ENCODE results near the gene USP5. TPM values are rescaled to one million over a fixed set of nuclear protein-coding genes. Genes with fewer than 3 reads are reported as not detected.

The USP5 gene
- total and polyA plus RNA-seq, 2 of the 8 experiments (the other 6 are each of a cell fraction or from before 2014, with no cell fraction given), result 66.5 to 148 TPM

GRCh38 chr12:6883683-6884082 lies 31.7 kb downstream of the USP5 start:
- peaks cover 2 to 8% (median 5%) of the 10 kb centered on the region in 4 experiments; a peak in 5 of 7 replicates for H3K4me1 ChIP-seq (replicated peaks in 1 of 4; ENCODE audit: control insufficient read depth in 3 of 4, insufficient read depth in 4 of 4, low read length in 3 of 4)
- no peaks in the 10 kb centered on the region for H3K79me1 ChIP-seq (ENCODE audit: low read depth, low read length)
- H3K4ac ChIP-seq (replicated peaks; ENCODE audit: insufficient read length, low read depth, low read length), result peak overlapping the region; percentile 96
- 90% methylated on average over 11 of the region's 11 CpGs; no CpG with 5 or more reads in 1 of the 2 experiments for WGBS, 2 experiments (ENCODE audit: extremely low coverage in 1 of 2, insufficient coverage in 1 of 2, insufficient read length in 1 of 2, insufficient replicate concordance in 2 of 2, low coverage in 1 of 2, low lambda C conversion rate in 2 of 2, missing lambda C conversion rate in 1 of 2)
- CTCF ChIA-PET (ENCODE audit: partially characterized antibody), result interaction anchor here (2.0 to 3.1 kb wide), 3 partner anchors 11 to 41 kb away, joined by 4 to 18 read pairs (median 9); partner anchors contain the start of gene SPSB2
- no peaks in the 10 kb centered on the region for H4K20me1 ChIP-seq (replicated peaks in 1 of 2; ENCODE audit: control insufficient read depth in 1 of 2, insufficient read depth in 2 of 2, low read length in 2 of 2)
- POLR2A ChIA-PET (ENCODE audit: partially characterized antibody), result interaction anchor here (0.6 to 5.7 kb wide), 7 partner anchors 11 to 60 kb away, joined by 3 to 50 read pairs (median 7); partner anchors contain the start of genes C12orf57, CDCA3, RNU7-1 and SPSB2
- FAIRE-seq (no peak), DNase-seq (ENCODE audit: low read depth in 1 of 2, low spot score in 2 of 2) (no peak)
- no peak overlapping the region for H3K4me2 ChIP-seq (ENCODE audit: insufficient read depth in 1 of 2, low read depth in 2 of 2, low read length in 2 of 2)
- H2AFZ ChIP-seq (ENCODE audit: low read length), result no peak overlapping the region
- no peaks in the 10 kb centered on the region for H3K23me2 ChIP-seq (ENCODE audit: low read depth, low read length)
- H3K27me3 ChIP-seq (replicated peaks in 1 of 4; ENCODE audit: control insufficient read depth in 3 of 4, extremely low read depth in 1 of 4, insufficient read depth in 3 of 4, low read length in 3 of 4), result no peaks in the 10 kb centered on the region
- no peaks in the 10 kb centered on the region for H3K79me2 ChIP-seq (ENCODE audit: control insufficient read depth in 1 of 2, insufficient read depth in 2 of 2, low read length in 2 of 2)
- no peak overlapping the region for H3K18ac ChIP-seq (ENCODE audit: extremely low read depth, low read length)
- H3K9ac ChIP-seq (replicated peaks in 1 of 4; ENCODE audit: extremely low read depth in 1 of 4, low read depth in 3 of 4, low read length in 3 of 4), result no peak overlapping the region
- H4K8ac ChIP-seq (ENCODE audit: extremely low read depth, insufficient read depth, low read length), result no peak overlapping the region
- H4K5ac ChIP-seq (ENCODE audit: insufficient read length, low read depth, low read length), result no peak overlapping the region
- TF ChIP-seq SIX5 (IDR thresholded peaks at IDR 0.05; ENCODE audit: low read depth, low read length) (no peak), MAFK (IDR thresholded peaks at IDR 0.05; ENCODE audit: low read depth, low read length) (no peak), GABPA (IDR thresholded peaks at IDR 0.05; ENCODE audit: borderline replicate concordance, insufficient read depth, low read length) (no peak), GTF2F1 (IDR thresholded peaks at IDR 0.05; ENCODE audit: borderline replicate concordance, low read depth, low read length) (no peak)
- H3K27ac ChIP-seq (ENCODE audit: low read depth, low read length), result no peak overlapping the region
- H3K14ac ChIP-seq (ENCODE audit: insufficient read length), result no peak overlapping the region
- H2BK12ac ChIP-seq (ENCODE audit: low read depth, low read length), result peak overlapping the region; percentile 94; the same call in 1 of the 2 replicates
- peak overlapping the region; percentile 95 for H4K91ac ChIP-seq (replicated peaks; ENCODE audit: insufficient read length, low read length)
- peaks cover 0 to 20% (median 1%) of the 10 kb centered on the region in 4 experiments; a peak in 4 of 8 replicates for H3K36me3 ChIP-seq (ENCODE audit: control insufficient read depth in 2 of 4, insufficient read depth in 4 of 4, low read length in 3 of 4)
- H2BK5ac ChIP-seq (ENCODE audit: low read depth, low read length), result peak overlapping the region; percentile 15
- no peaks in the 10 kb centered on the region for H3K9me3 ChIP-seq (ENCODE audit: insufficient read depth in 2 of 2, low read depth in 1 of 2, low read length in 1 of 2)
- H2BK20ac ChIP-seq (ENCODE audit: low read length), result peak overlapping the region; percentile 95; the same call in 1 of the 2 replicates
- no peak overlapping the region for H2AK5ac ChIP-seq (ENCODE audit: low read depth, low read length)
- no peak overlapping the region for H3K23ac ChIP-seq (ENCODE audit: insufficient read length)
- H2BK120ac ChIP-seq (replicated peaks; ENCODE audit: low read depth, low read length), result peak overlapping the region; percentile 56
- peak overlapping the region; percentile 6; the same call in 1 of the 2 replicates for H2BK15ac ChIP-seq (ENCODE audit: low read length)
- H3K56ac ChIP-seq (replicated peaks; ENCODE audit: insufficient read length, low read depth, low read length), result no peak overlapping the region
- no peak overlapping the region for H3K4me3 ChIP-seq (ENCODE audit: extremely low read depth in 1 of 4, insufficient read depth in 2 of 4, low read depth in 3 of 4, low read length in 4 of 4)

All from H1 (cell line).